SH-SY5Y (cell line): Measurements from ENCODE around the gene DNAAF5.

Source experiments
- GATA2 ChIP-seq: IDR thresholded peaks from 2 replicates; pipeline ENCODE4 v1.6.1; 2011; ENCODE audit warnings: mild to moderate bottlenecking, low read depth, low read length
- GATA3 ChIP-seq: IDR thresholded peaks from 2 replicates; pipeline ENCODE4 v1.6.1; 2011; ENCODE audit warnings: low read depth, mild to moderate bottlenecking, low read length, moderate library complexity

- no peak for TF ChIP-seq GATA3
- TF ChIP-seq GATA2 = no peak
These were observed 41.1 kb downstream of the DNAAF5 start for GRCh38 chr7:767580-767940.
